Aorta (tissue), 5 donors: ENCODE results near the gene TIE1. TPM values are rescaled to one million over a fixed set of nuclear protein-coding genes. Genes with fewer than 3 reads are reported as not detected.

Source experiments
- ATAC-seq: fragments of 200-7000 bp; cut with Tn5 transposase; one replicate; pipeline ENCODE4 v1.9.1; 2022; ENCODE audit warnings: moderate library complexity; ENCODE audit not compliant: low FRiP score
- DNase-seq, 2 donors: peaks; one replicate each; pipeline ENCODE4 v3.0.0-alpha.2; 2020
- H3K27ac ChIP-seq, 2 donors: one replicate each; pipeline ENCODE4 v1.5.1; 2013; ENCODE audit warnings: low read length in 2 of 2, mild to moderate bottlenecking in 2 of 2, moderate library complexity in 2 of 2, control low read depth in 1 of 2, inconsistent platforms in 1 of 2, low read depth in 1 of 2
- H3K27me3 ChIP-seq, 2 donors: one replicate each; pipeline ENCODE4 v1.6.1; 2013; ENCODE audit warnings: control low read depth in 1 of 2, low read length in 1 of 2, mild to moderate bottlenecking in 1 of 2, moderate library complexity in 1 of 2; ENCODE audit not compliant: insufficient read depth in 2 of 2, control insufficient read depth in 1 of 2
- H3K36me3 ChIP-seq, 2 donors: one replicate each; pipeline ENCODE4 v1.6.1; 2013; ENCODE audit warnings: control low read depth in 1 of 2, low read length in 1 of 2, mild to moderate bottlenecking in 1 of 2; ENCODE audit not compliant: insufficient read depth in 2 of 2, control insufficient read depth in 1 of 2
- H3K4me1 ChIP-seq, 2 donors: one replicate each; pipeline ENCODE4 v1.6.1; 2013; ENCODE audit warnings: low read length in 2 of 2, control low read depth in 1 of 2, mild to moderate bottlenecking in 1 of 2, moderate library complexity in 1 of 2; ENCODE audit not compliant: insufficient read depth in 2 of 2, control insufficient read depth in 1 of 2
- H3K4me3 ChIP-seq, 2 donors: one replicate each; pipeline ENCODE4 v1.5.1; 2013; ENCODE audit warnings: low read length in 2 of 2, control low read depth in 1 of 2, mild to moderate bottlenecking in 1 of 2
- H3K9me3 ChIP-seq: one replicate; pipeline ENCODE4 v1.6.1; 2013; ENCODE audit warnings: mild to moderate bottlenecking, low read length; ENCODE audit not compliant: control insufficient read depth
- WGBS, 2 donors: extraction: QIAGEN DNeasy Blood & Tissue Kit; methylation state at CpG; one replicate each; pipeline ENCODE4 v1.1.7; 2013; 5-methylcytosine and 5-hydroxymethylcytosine counted together
- intact Hi-C, 2 donors: fragments of 100-400 bp; cut with DNase I; formaldehyde crosslinking; loops; one replicate each; pipeline versions ENCODE4 v1.14.2 to v1.15.0; 2022
- polyA plus RNA-seq, 2 donors: library from polyadenylated mRNA; stranded (reverse); fragments of 200-250 nt; gene quantifications; one replicate each; pipeline ENCODE4 v1.2.3, GENCODE V29; 2013
- total RNA-seq, 2 donors: library from RNA; stranded (reverse); fragmentation: NEBNext Ultra II Directional; extraction: Animal tissue kit (Norgen Biotek cat#: 25700); gene quantifications; one replicate each; pipeline ENCODE4 v1.2.1, GENCODE V29; 2021
- donor health status: healthy with polysubstance abuse.
- donor health status: Bipolar disorder and iron deficiency.
- donor health status: DM: no; HTN: no; CAD: no.
- donor health status: DM: no; HTN: no; CAD: no.
- donor health status: DM: yes; HTN: yes; CAD: no.

Gene TIE1
- total and polyA plus RNA-seq, 4 donors: 4.0 to 65.3 (median 22.6) TPM

DNA sequence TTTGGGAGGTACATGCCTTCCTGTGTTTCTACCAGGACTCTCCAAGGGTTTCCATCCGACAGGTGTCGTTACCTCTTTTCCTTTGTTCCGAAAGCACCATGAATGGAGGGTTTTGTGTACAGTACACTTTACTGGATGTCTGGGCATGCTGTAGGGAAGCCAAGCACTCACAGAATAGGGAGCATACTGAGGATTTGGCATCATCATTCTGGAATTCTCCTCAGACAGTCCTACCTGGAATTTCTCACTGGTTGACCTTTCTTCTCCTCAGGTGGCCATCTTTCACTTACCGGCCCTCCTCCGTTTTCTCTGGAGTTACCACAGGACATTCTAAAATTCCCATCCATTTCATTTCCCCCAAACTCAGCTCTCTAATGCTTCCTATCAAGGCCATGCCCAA lies 30.9 kb downstream of the TIE1 start:
- no peaks in the 10 kb centered on the region for H3K4me1 ChIP-seq
- ATAC-seq (no peak), DNase-seq (no peak)
- no peaks in the 10 kb centered on the region for H3K36me3 ChIP-seq
- no peaks in the 10 kb centered on the region for H3K27me3 ChIP-seq
- no peak overlapping the region for H3K4me3 ChIP-seq
- 95 to 96% methylated on average over 5 of the region's 5 CpGs for WGBS, 2 donors
- intact Hi-C loops: no loop called here
- H3K9me3 ChIP-seq: no peaks in the 10 kb centered on the region
- no peak overlapping the region for H3K27ac ChIP-seq

- intact Hi-C loops: no loop called here
- WGBS, 2 donors: 79% methylated on average over 7 of the region's 7 CpGs
- DNase-seq: peak in 1 of 2 donors; percentile 53
Observed at GRCh38 chr1:43334453-43335205, 33.8 kb downstream of the TIE1 start.

GRCh38 chr1:43337588-43337987 lies 36.8 kb downstream of the TIE1 start, which contains the start of gene MPL:
Gene MPL, plus strand, starts transcription at chr1:43337818. Its CDS starts 31 bp downstream, at chr1:43337849.
- no peaks in the 10 kb centered on the region for H3K4me1 ChIP-seq
- H3K27me3 ChIP-seq: no peaks in the 10 kb centered on the region
- DNase-seq: peak in 1 of 2 donors; percentile 53
- H3K9me3 ChIP-seq: no peaks in the 10 kb centered on the region
- intact Hi-C loops: no loop called here
- ATAC-seq: no peak
- WGBS, 2 donors: 82 to 83% methylated on average over 3 of the region's 3 CpGs
- no peak within 1 kb of the TSS for H3K27ac ChIP-seq
- no peaks in the 10 kb centered on the region for H3K36me3 ChIP-seq
- H3K4me3 ChIP-seq: no peak within 1 kb of the TSS

More at GRCh38 chr1:43334453-43335205, 33.8 kb downstream of the TIE1 start:
- H3K4me1 ChIP-seq: no peaks in the 10 kb centered on the region
- H3K4me3 ChIP-seq: no peak overlapping the region
- no peak for ATAC-seq
- H3K27me3 ChIP-seq: no peaks in the 10 kb centered on the region
- no peaks in the 10 kb centered on the region for H3K9me3 ChIP-seq
- no peaks in the 10 kb centered on the region for H3K36me3 ChIP-seq
- H3K27ac ChIP-seq: no peak overlapping the region

DNA sequence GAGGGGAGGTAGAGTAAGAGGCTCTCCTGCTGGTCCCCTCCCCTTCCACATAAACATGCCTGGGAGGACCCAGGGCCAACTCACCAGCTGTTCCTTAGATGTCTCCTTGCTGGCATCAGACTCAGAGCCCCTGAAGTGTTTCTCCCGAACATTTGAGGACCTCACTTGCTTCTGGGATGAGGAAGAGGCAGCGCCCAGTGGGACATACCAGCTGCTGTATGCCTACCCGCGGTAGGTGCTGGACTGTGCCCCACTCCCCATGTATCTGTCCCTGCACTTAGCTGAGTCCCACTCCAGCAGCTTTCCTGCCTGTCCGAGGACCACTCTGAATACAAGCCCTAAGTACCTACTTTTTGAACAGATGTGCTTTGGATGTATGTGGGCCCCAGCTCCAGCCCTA lies 37.2 kb downstream of the TIE1 start:
- Histone ChIP-seq H3K9me3 (no peaks in the 10 kb centered on the region), H3K27ac (no peak overlapping the region), H3K36me3 (no peaks in the 10 kb centered on the region), H3K4me1 (no peaks in the 10 kb centered on the region), H3K4me3 (no peak overlapping the region), H3K27me3 (no peaks in the 10 kb centered on the region)
- ATAC-seq: no peak
- DNase-seq: peak in 1 of 2 donors; percentile 27
- intact Hi-C loops: no loop called here
- WGBS, 2 donors: 85 to 87% methylated on average over 5 of the region's 5 CpGs

DNA sequence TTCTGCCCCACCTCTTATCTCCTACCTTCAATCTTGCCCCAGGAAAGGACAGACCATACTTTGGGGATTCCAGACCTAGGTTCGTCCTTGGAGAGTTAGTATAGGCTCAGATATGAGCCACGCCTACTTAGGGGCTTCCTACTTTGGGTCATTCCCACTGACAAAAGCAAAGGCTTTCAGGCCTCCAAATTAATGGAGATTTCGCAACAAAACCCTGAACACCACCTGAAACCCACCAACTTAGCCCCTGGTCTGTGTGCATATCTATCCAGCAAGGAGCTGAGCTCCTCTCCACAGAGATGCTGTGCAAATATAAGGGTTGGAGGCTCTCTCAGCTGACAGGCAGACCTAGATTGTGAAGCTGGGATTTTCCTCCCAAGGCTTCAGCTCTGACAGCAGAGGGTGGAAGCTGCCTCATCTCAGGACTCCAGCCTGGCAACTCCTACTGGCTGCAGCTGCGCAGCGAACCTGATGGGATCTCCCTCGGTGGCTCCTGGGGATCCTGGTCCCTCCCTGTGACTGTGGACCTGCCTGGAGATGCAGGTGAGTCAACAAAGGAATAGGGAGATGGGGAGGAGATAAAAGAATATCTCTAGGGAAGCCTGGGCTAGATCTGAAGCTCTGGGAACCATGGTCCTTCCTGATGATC lies 38.9 kb downstream of the TIE1 start:
- Histone ChIP-seq H3K4me1 (no peaks in the 10 kb centered on the region), H3K4me3 (no peak overlapping the region), H3K27ac (no peak overlapping the region), H3K9me3 (no peaks in the 10 kb centered on the region), H3K36me3 (no peaks in the 10 kb centered on the region), H3K27me3 (no peaks in the 10 kb centered on the region)
- intact Hi-C loops: no loop called here
- whole genome bisulfite sequencing, 2 donors: 92 to 96% methylated on average over 6 of the region's 6 CpGs
- DNase-seq (peak in 1 of 2 donors; percentile 41), ATAC-seq (no peak)

GRCh38 chr1:43340559-43340958 lies 39.8 kb downstream of the TIE1 start:
- no peak overlapping the region for H3K27ac ChIP-seq
- DNase-seq (no peak), ATAC-seq (no peak)
- H3K4me1 ChIP-seq: no peaks in the 10 kb centered on the region
- WGBS, 2 donors: 73 to 79% methylated on average over 1 of the region's 1 CpG
- no peaks in the 10 kb centered on the region for H3K27me3 ChIP-seq
- intact Hi-C loops: no loop called here
- H3K4me3 ChIP-seq: no peak overlapping the region
- no peaks in the 10 kb centered on the region for H3K36me3 ChIP-seq
- H3K9me3 ChIP-seq: no peaks in the 10 kb centered on the region

GRCh38 chr1:43344267-43344850 lies 43.6 kb downstream of the TIE1 start:
- H3K27ac ChIP-seq: no peak overlapping the region
- no peaks in the 10 kb centered on the region for H3K36me3 ChIP-seq
- H3K27me3 ChIP-seq: no peaks in the 10 kb centered on the region
- ATAC-seq (no peak), DNase-seq (peak in 1 of 2 donors; percentile 0)
- intact Hi-C loops: no loop called here
- no peaks in the 10 kb centered on the region for H3K4me1 ChIP-seq
- 46 to 57% methylated on average over 4 of the region's 4 CpGs for WGBS, 2 donors
- no peaks in the 10 kb centered on the region for H3K9me3 ChIP-seq
- no peak overlapping the region for H3K4me3 ChIP-seq

- H3K27me3 ChIP-seq: no peaks in the 10 kb centered on the region
- H3K4me1 ChIP-seq: no peaks in the 10 kb centered on the region
- intact Hi-C loops: no loop called here
- no peak overlapping the region for H3K27ac ChIP-seq
- DNase-seq (peak in 1 of 2 donors; percentile 2), ATAC-seq (no peak)
- H3K36me3 ChIP-seq: no peaks in the 10 kb centered on the region
- no peak overlapping the region for H3K4me3 ChIP-seq
- 46 to 50% methylated on average over 3 of the region's 3 CpGs for WGBS, 2 donors
- no peaks in the 10 kb centered on the region for H3K9me3 ChIP-seq
Observed at GRCh38 chr1:43345120-43345519, 44.3 kb downstream of the TIE1 start.
